Measurements from ENCODE around the gene CR1L.
"Not testable (repeated sequence)": the region's sequence is repeated elsewhere in the genome, so short reads cannot be mapped to it uniquely, and the experiment has no call there.

DNA sequence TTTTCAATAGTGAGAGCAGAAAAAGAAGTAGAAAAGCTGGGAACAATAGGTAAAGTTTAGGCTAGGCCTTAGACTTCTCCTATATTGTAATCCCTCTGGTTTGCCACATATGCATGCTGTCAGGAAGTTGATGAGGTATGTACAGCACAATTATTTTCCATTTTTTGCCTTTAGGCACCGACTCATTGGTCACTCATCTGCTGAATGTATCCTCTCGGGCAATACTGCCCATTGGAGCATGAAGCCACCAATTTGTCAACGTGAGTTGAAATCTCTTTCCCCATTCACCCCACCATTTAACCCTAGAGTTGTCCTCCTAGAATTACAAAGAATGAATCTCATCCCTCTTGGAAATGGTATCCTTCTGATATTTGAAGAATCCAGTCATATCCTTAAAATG is 63.1 kb downstream of the CR1L start:
- not testable (repeated sequence) for TF ChIP-seq SIN3A (conservative IDR thresholded peaks at IDR 0.05 in 1 of 2, IDR thresholded peaks at IDR 0.05 in 1 of 2; ENCODE audit: low read depth in 1 of 2, low read length in 2 of 2); CREB1 (IDR thresholded peaks at IDR 0.05); POLR2AphosphoS5 (IDR thresholded peaks at IDR 0.05; ENCODE audit: low read depth, low read length); ZNF274 (IDR thresholded peaks at IDR 0.05; ENCODE audit: borderline replicate concordance, extremely low read depth, low read length); CTCF (IDR thresholded peaks at IDR 0.05; ENCODE audit: control extremely low read depth in 1 of 3, insufficient read depth in 1 of 3, low read depth in 1 of 3, low read length in 3 of 3); SP1 (IDR thresholded peaks at IDR 0.05; ENCODE audit: low read depth, low read length); EP300 (IDR thresholded peaks at IDR 0.05; ENCODE audit: borderline replicate concordance in 1 of 2, low read depth in 2 of 2, low read length in 2 of 2); EGR1 (IDR thresholded peaks at IDR 0.05; ENCODE audit: borderline replicate concordance, low read depth, low read length); NRF1 (IDR thresholded peaks at IDR 0.05; ENCODE audit: low read depth, low read length); CHD2 (IDR thresholded peaks at IDR 0.05; ENCODE audit: low read length); CHD1 (IDR thresholded peaks at IDR 0.05; ENCODE audit: low read depth, low read length); MAFK (IDR thresholded peaks at IDR 0.05; ENCODE audit: low read depth, low read length); JUND (IDR thresholded peaks at IDR 0.05; ENCODE audit: low read length); TCF12 (IDR thresholded peaks at IDR 0.05; ENCODE audit: low read depth, low read length)
